Fibroblast of the aortic adventitia (primary cell): ENCODE measurements around the gene CHRNB2. TPM values are rescaled to one million over a fixed set of nuclear protein-coding genes. Genes with fewer than 3 reads are reported as not detected.

Source experiments
- DNase-seq: peaks from one replicate; pipeline ENCODE4 v3.0.0-alpha.2; 2010; ENCODE audit warnings: low read depth
- H3K4me3 ChIP-seq: 2 replicates; pipeline ENCODE4 v1.5.1; 2011; ENCODE audit warnings: low read depth, mild to moderate bottlenecking, control low read depth, low read length, moderate library complexity
- CTCF ChIP-seq: IDR thresholded peaks from 2 replicates; pipeline ENCODE4 v1.5.1; 2011; ENCODE audit warnings: mild to moderate bottlenecking, low read length, control low read depth, inconsistent platforms; ENCODE audit not compliant: insufficient read depth
- total RNA-seq: library from RNA; depleted of rRNA; stranded (reverse); fragments of >200 nt; gene quantifications from 2 replicates; pipeline ENCODE4 v1.2.3, GENCODE V29; 2012; ENCODE audit warnings: low replicate concordance

Gene CHRNB2
- total RNA-seq, 1 donor, result under 0.01 TPM

- H3K4me3 ChIP-seq, result no peak overlapping the region
- TF ChIP-seq CTCF, result no peak
- peak; percentile 45 for DNase-seq
These were observed 31.5 kb downstream of the CHRNB2 start for GRCh38 chr1:154598871-154599635.

- no peak for TF ChIP-seq CTCF
- DNase-seq, result peak; percentile 28
- no peak overlapping the region for H3K4me3 ChIP-seq
These were observed 32.1 kb downstream of the CHRNB2 start for GRCh38 chr1:154599658-154600057.

- no peak for TF ChIP-seq CTCF
- DNase-seq, result no peak
- H3K4me3 ChIP-seq, result no peak overlapping the region
These were observed 35.7 kb downstream of the CHRNB2 start for GRCh38 chr1:154603317-154603716.

- TF ChIP-seq CTCF, result no peak
- H3K4me3 ChIP-seq, result no peak overlapping the region
- DNase-seq, result no peak
These were observed 38.0 kb downstream of the CHRNB2 start for GRCh38 chr1:154605534-154605933.

GRCh38 chr1:154607106-154607608 is 39.6 kb downstream of the CHRNB2 start:
- no peak for TF ChIP-seq CTCF
- DNase-seq, result peak; percentile 62
- peak overlapping the region; percentile 85 for H3K4me3 ChIP-seq

- DNase-seq, result peak; percentile 99
- H3K4me3 ChIP-seq, result peak within 1 kb of the TSS; percentile 85
- no peak for TF ChIP-seq CTCF
These were observed 40.2 kb downstream of the CHRNB2 start, which contains the start of gene ADAR for GRCh38 chr1:154607609-154608396. ADAR (minus strand) TSS chr1:154608186; CDS start chr1:154608006, 180 bp downstream.
